Measurements from ENCODE around the gene TMEM179.

DNA sequence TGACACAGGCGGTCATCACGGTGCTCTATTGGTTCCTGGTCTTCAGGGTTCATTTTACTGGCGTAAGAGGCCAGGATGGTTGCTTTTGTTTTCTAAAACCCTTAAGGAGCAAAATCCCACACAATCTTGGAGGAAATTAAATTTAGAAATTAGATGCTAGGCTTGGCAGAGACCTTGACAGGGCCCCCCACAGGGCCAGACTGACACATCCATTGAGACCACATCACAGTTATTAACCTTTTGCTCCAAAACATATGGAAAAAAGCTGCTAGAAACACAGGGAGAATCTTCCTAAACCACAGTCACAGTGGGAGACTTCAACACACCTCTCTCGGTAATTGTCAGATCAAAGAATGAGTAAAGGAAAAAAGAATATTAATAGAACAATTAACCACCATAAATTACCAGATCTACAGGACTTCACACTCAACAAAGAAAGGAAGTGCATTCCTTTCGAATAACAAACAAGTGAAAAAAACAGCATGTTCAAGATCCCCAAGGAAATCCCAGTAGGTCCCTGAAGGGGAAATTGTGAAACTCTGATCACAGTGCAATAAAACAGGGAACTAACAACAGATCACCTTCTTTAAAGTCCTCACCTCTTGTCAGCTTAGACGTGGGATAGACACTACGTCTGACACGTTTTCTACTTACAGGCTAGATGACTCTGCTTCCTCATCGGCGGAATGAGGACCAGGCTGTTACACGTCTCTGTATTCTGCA is 40.2 kb upstream of the TMEM179 start:
- TF ChIP-seq, protein P1, sequence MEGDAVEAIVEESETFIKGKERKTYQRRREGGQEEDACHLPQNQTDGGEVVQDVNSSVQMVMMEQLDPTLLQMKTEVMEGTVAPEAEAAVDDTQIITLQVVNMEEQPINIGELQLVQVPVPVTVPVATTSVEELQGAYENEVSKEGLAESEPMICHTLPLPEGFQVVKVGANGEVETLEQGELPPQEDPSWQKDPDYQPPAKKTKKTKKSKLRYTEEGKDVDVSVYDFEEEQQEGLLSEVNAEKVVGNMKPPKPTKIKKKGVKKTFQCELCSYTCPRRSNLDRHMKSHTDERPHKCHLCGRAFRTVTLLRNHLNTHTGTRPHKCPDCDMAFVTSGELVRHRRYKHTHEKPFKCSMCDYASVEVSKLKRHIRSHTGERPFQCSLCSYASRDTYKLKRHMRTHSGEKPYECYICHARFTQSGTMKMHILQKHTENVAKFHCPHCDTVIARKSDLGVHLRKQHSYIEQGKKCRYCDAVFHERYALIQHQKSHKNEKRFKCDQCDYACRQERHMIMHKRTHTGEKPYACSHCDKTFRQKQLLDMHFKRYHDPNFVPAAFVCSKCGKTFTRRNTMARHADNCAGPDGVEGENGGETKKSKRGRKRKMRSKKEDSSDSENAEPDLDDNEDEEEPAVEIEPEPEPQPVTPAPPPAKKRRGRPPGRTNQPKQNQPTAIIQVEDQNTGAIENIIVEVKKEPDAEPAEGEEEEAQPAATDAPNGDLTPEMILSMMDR (IDR thresholded peaks at IDR 0.05), result no peak
- TF ChIP-seq POLR2AphosphoS5 (IDR thresholded peaks at IDR 0.05; ENCODE audit: low read depth, low read length) (no peak), SIN3A (IDR thresholded peaks at IDR 0.05; ENCODE audit: borderline replicate concordance, insufficient read depth, low read depth, low read length) (no peak), TCF7L2 (IDR thresholded peaks at IDR 0.05; ENCODE audit: low read depth, low read length) (no peak)
- TF ChIP-seq, protein P2, sequence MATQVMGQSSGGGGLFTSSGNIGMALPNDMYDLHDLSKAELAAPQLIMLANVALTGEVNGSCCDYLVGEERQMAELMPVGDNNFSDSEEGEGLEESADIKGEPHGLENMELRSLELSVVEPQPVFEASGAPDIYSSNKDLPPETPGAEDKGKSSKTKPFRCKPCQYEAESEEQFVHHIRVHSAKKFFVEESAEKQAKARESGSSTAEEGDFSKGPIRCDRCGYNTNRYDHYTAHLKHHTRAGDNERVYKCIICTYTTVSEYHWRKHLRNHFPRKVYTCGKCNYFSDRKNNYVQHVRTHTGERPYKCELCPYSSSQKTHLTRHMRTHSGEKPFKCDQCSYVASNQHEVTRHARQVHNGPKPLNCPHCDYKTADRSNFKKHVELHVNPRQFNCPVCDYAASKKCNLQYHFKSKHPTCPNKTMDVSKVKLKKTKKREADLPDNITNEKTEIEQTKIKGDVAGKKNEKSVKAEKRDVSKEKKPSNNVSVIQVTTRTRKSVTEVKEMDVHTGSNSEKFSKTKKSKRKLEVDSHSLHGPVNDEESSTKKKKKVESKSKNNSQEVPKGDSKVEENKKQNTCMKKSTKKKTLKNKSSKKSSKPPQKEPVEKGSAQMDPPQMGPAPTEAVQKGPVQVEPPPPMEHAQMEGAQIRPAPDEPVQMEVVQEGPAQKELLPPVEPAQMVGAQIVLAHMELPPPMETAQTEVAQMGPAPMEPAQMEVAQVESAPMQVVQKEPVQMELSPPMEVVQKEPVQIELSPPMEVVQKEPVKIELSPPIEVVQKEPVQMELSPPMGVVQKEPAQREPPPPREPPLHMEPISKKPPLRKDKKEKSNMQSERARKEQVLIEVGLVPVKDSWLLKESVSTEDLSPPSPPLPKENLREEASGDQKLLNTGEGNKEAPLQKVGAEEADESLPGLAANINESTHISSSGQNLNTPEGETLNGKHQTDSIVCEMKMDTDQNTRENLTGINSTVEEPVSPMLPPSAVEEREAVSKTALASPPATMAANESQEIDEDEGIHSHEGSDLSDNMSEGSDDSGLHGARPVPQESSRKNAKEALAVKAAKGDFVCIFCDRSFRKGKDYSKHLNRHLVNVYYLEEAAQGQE (IDR thresholded peaks at IDR 0.05; ENCODE audit: insufficient read depth in 1 of 2, low read depth in 2 of 2, low read length in 1 of 2), result no peak
